ENCODE measurements around the gene MYBPC3.

Gene MYBPC3

DNA sequence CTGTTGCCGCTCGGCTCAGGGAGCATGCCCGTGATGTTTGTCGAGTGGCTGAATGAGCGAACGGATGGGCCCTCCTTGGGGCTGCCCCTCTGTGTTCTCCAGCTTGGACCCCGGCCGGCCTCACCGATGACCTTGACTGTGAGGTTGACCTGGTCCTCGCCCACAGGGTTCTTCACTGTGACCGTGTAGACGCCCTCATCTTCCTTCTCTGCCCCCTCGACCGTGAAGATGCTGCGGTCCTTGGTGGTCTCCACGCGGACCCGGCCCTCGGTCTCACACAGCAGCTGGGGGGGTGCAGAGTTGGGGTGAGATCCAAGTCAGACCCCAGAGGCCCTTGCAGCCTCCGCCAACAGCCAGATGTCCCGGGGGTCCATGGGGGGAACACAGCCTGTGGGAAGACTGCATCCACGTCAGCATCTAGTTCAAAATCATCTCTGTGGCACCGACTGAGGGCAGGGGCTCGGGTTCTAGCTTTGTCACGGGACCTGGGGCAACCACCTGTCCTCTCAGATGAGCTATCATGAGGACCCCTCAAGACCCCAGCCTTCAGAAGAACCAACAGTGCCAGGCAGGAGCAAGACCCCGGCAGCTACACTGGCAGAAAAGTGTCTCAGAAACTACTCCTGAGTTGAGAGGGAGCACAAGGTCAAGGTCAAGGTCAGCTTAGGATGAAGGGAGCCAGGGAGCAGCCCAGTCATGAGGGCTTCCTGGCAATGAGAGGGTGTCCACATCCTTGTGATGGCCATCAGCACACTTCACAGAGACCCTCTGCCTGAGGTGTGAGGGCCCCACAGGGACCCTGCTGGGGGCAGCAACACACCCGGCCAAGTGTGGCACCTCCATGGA is 13.9 kb downstream of the MYBPC3 start:
- TF ChIP-seq, protein P1, sequence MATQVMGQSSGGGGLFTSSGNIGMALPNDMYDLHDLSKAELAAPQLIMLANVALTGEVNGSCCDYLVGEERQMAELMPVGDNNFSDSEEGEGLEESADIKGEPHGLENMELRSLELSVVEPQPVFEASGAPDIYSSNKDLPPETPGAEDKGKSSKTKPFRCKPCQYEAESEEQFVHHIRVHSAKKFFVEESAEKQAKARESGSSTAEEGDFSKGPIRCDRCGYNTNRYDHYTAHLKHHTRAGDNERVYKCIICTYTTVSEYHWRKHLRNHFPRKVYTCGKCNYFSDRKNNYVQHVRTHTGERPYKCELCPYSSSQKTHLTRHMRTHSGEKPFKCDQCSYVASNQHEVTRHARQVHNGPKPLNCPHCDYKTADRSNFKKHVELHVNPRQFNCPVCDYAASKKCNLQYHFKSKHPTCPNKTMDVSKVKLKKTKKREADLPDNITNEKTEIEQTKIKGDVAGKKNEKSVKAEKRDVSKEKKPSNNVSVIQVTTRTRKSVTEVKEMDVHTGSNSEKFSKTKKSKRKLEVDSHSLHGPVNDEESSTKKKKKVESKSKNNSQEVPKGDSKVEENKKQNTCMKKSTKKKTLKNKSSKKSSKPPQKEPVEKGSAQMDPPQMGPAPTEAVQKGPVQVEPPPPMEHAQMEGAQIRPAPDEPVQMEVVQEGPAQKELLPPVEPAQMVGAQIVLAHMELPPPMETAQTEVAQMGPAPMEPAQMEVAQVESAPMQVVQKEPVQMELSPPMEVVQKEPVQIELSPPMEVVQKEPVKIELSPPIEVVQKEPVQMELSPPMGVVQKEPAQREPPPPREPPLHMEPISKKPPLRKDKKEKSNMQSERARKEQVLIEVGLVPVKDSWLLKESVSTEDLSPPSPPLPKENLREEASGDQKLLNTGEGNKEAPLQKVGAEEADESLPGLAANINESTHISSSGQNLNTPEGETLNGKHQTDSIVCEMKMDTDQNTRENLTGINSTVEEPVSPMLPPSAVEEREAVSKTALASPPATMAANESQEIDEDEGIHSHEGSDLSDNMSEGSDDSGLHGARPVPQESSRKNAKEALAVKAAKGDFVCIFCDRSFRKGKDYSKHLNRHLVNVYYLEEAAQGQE (IDR thresholded peaks at IDR 0.05; ENCODE audit: insufficient read depth in 1 of 2, low read depth in 2 of 2, low read length in 2 of 2), result no peak
- no peak for TF ChIP-seq POLR2AphosphoS5 (IDR thresholded peaks at IDR 0.05; ENCODE audit: low read depth, low read length)
- no peak for TF ChIP-seq SIN3A (IDR thresholded peaks at IDR 0.05; ENCODE audit: borderline replicate concordance, insufficient read depth, low read length)
- TF ChIP-seq TAF1 (IDR thresholded peaks at IDR 0.05; ENCODE audit: borderline replicate concordance, insufficient read depth, low read length), result no peak
- no peak for TF ChIP-seq FOXP2 (optimal IDR thresholded peaks at IDR 0.05; ENCODE audit: borderline replicate concordance, extremely low read depth, extremely low read length, insufficient read depth)

DNA sequence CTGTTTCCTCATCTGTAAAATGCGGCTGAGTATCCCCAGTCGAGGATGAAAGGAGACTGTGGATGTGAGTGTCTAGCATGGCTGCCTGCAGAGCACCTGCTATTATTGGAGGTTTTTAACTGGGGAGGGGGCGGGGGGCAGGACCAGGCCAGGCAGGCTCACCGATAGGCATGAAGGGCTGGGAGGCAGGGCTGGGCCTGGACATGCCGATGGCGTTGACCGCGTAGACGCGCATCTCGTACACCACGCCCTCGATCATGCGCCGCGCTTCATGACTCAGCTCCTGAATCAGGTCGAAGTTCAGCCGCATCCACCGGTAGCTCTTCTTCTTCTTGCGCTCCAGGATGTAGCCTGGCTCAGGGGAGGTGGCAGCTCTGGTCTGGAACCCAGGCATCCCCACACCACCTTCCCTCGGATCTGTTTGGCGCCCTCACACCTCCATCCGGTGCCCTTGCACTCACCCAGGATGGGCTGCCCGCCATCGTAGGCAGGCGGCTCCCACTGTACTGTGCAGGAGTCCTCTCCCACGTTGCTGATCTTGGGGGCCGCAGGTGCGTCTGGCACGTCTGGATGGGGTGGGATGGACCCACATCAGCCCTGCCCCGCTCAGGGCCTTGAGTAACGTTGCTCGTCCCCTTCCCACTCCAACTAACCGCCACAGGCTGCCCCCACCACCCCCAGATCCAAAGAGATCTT is 15.1 kb downstream of the MYBPC3 start:
- no peak for TF ChIP-seq SIN3A (IDR thresholded peaks at IDR 0.05; ENCODE audit: borderline replicate concordance, insufficient read depth, low read length)
- no peak for TF ChIP-seq TAF1 (IDR thresholded peaks at IDR 0.05; ENCODE audit: borderline replicate concordance, insufficient read depth, low read length)
- TF ChIP-seq, protein P1 (IDR thresholded peaks at IDR 0.05; ENCODE audit: insufficient read depth in 1 of 2, low read depth in 2 of 2, low read length in 2 of 2), result no peak
- TF ChIP-seq FOXP2 (optimal IDR thresholded peaks at IDR 0.05; ENCODE audit: borderline replicate concordance, extremely low read depth, extremely low read length, insufficient read depth), result no peak
- TF ChIP-seq POLR2AphosphoS5 (IDR thresholded peaks at IDR 0.05; ENCODE audit: low read depth, low read length), result no peak

DNA sequence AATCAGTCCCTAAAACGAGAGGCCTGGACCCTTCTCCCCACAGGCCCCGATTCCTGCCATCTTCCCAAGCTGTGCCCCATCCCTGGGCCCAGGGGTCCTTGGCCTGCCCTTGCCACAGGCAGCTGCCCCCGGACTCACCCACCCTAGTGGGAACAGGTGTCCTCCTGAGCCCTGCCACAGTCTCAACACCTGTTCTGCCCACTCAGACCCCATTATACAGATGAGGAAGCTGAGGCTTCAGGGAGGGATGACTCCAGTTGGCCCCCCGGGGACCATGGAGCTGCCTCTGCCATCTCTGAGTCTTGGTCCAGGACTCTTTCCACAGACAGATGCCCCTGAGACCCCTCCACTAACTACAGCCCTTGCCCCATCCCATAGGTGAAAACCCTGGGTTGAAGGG is 15.9 kb downstream of the MYBPC3 start:
- TF ChIP-seq, protein P1 (IDR thresholded peaks at IDR 0.05; ENCODE audit: insufficient read depth in 1 of 2, low read depth in 2 of 2, low read length in 2 of 2), result no peak
- TF ChIP-seq TAF1 (IDR thresholded peaks at IDR 0.05; ENCODE audit: borderline replicate concordance, insufficient read depth, low read length) (no peak), FOXP2 (optimal IDR thresholded peaks at IDR 0.05; ENCODE audit: borderline replicate concordance, extremely low read depth, extremely low read length, insufficient read depth) (no peak), POLR2AphosphoS5 (IDR thresholded peaks at IDR 0.05; ENCODE audit: low read depth, low read length) (no peak), SIN3A (IDR thresholded peaks at IDR 0.05; ENCODE audit: borderline replicate concordance, insufficient read depth, low read length) (no peak)

DNA sequence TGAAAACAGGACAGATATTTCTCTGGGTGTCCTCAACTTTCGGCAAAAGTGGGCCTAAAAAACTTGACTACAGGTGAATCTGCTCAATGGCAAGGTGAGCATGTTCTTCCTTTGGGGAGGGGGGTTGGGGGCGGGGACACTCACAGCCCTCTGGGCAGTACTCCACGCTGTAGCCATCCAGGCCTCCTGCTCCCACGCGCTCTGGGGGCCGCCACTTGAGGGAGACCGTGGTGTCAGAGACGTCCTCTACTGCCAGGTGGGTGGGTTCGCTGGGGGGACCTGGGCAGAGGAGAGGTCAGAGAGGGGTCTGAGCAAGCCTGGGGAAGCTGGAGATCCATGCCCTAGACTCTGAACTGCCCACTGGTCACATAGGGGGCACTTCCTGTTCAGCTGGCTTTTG is 16.8 kb downstream of the MYBPC3 start:
- TF ChIP-seq TAF1 (IDR thresholded peaks at IDR 0.05; ENCODE audit: borderline replicate concordance, insufficient read depth, low read length) (no peak), POLR2AphosphoS5 (IDR thresholded peaks at IDR 0.05; ENCODE audit: low read depth, low read length) (no peak), FOXP2 (optimal IDR thresholded peaks at IDR 0.05; ENCODE audit: borderline replicate concordance, extremely low read depth, extremely low read length, insufficient read depth) (no peak)
- TF ChIP-seq, protein P1 (IDR thresholded peaks at IDR 0.05; ENCODE audit: insufficient read depth in 1 of 2, low read depth in 2 of 2, low read length in 2 of 2), result no peak
